Measurements from ENCODE around the gene OVOL1.

Gene OVOL1

DNA sequence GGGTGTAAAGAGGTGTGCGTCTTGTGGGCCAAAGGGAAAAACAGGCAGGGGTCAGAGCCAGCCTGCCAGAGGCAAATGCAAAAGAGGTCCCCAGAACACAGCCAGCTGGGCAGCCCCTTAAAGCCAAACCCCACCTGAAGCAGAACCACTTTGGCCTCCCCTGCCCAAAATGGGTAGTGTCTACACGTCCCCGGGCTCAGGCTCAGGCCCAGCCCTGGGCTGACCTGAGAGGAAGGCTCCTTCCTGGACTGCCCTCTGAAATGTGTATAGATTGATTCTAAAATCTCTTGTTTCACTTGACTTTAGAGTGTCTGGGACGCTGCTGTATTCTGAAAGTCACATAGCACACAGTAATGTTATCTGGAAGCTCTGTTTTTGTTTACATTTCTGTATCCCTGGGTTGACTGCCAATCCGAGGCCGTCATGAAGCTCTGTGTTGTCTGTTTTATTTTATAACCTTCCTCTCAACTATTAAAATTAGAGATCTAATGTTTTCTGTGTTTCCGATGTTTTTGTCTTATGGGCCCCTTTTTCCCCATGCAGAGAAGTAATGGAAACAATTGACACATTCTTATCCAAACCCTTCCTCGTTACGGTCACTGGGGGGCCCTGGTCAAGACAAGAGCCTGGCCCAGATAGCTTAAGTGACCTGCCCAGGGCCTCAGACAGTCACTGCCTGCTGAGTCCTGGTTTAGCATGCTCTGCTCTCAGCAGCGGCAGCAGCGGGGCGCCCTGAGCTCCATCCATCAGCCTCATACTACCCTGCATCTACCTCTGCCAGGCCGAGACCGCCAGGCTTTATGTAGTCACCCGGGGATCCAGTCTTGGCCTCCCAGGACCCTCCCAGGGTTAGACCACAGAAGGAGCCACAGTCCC, 10.1 kb downstream of the OVOL1 start:
- H3K27ac ChIP-seq, result no peak overlapping the region
- no peak for DNase-seq
- in situ Hi-C loops (cut with HindIII; ENCODE audit: low pct_ligation_motif_present, low sequenced_read_pairs), result no loop called here

DNA sequence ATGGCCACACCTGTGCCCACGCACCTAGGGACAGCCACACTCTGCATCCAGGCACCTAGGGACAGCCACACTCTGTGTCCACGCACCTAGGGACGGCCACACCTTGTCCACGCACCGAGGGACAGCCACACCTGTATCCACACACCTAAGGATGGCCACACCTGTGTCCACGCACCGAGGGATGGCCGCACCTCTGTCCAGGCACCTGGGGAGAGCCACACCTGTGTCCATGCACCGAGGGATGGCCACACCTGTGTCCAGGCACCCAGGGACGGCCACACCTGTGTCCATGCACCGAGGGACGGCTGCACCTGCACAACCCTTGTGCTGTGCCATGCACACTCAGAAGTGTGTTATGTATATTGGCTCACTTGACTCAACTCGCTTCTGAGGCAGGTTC, 10.8 kb downstream of the OVOL1 start:
- Histone ChIP-seq H3K27me3 (replicated peaks) (peaks cover 2% of the 10 kb centered on the region), H3K27ac (no peak overlapping the region), H3K36me3 (replicated peaks) (no peaks in the 10 kb centered on the region), H3K4me3 (ENCODE audit: low read depth, low read length) (no peak overlapping the region)
- in situ Hi-C loops (cut with HindIII; ENCODE audit: low pct_ligation_motif_present, low sequenced_read_pairs), result no loop called here
- DNase-seq, result no peak
- TF ChIP-seq CTCF (IDR thresholded peaks at IDR 0.05; ENCODE audit: low read depth, low read length, missing control alignments), result no peak

More for the DNA sequence above, 10.1 kb downstream of the OVOL1 start:
- no peak for TF ChIP-seq CTCF (IDR thresholded peaks at IDR 0.05; ENCODE audit: low read depth, low read length, missing control alignments)
- H3K4me3 ChIP-seq (ENCODE audit: low read depth, low read length), result no peak overlapping the region
- no peaks in the 10 kb centered on the region for H3K36me3 ChIP-seq (replicated peaks)
- peaks cover 2% of the 10 kb centered on the region for H3K27me3 ChIP-seq (replicated peaks)

DNA sequence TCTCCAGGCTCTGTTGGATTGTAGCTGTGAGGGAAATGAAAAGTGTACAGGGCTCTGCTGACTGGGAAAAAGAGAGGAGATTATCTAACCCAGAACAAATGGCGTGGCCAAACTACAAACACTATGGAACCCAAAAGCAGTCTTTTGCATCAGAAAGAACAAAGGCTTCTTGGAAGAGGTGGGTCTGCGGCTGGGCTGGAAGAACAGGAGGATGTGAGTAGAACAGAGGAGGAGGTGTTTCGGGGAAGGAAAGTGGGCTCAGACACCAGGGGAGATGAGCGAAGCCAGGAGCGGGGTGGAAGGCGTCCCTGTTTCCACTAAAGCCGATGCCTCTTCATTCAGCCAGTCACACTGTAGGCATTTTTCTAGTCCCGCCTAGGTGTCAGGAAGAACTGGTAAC, 12.0 kb downstream of the OVOL1 start:
- in situ Hi-C loops (cut with HindIII; ENCODE audit: low pct_ligation_motif_present, low sequenced_read_pairs), result no loop called here

DNA sequence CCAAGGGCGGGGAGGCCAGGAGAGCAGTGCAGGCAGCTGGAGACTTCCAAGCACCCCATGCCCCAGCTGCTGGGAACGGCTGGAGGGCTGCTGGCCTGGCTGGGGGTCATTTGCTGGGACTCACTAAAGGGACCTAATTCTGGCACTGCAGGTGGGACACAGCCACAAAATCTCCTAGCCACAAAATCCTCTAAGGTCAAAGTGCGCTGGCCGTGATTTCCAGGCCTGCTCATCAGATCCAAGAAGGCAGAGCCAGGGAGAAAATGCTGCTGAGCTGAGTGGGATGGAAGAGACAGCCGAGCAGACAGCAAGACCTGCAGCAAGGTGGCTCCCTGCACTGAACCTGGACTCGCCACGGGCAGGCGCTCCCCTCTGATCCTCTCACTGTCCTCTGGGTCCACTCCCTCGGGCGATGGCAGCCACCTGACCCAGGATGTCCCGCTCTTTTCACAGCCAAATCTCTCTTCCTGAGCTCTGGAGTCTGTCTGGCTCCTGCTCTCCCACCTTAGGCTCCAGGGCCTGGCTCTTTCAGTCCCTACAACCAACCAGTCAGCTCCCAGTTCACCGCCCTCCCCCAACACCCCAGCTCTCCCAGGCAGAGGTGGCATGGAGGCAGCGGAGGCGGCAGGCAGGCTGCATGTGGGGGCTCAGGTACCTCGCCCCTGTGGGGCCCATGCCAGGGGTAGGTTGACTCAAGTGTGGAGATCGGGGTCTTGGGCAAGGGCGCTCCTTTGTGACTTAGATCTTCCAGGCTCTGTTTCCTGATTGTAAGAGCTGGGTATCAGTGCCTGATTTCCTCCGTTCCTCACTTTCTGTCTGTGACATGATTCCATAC, 14.5 kb downstream of the OVOL1 start:
- no peak for TF ChIP-seq CTCF (IDR thresholded peaks at IDR 0.05; ENCODE audit: low read depth, low read length, missing control alignments)
- Histone ChIP-seq H3K27ac (no peak overlapping the region), H3K4me3 (ENCODE audit: low read depth, low read length) (no peak overlapping the region), H3K27me3 (replicated peaks) (peaks cover 13% of the 10 kb centered on the region), H3K36me3 (replicated peaks) (no peaks in the 10 kb centered on the region)
- in situ Hi-C loops (cut with HindIII; ENCODE audit: low pct_ligation_motif_present, low sequenced_read_pairs), result no loop called here
- no peak for DNase-seq

More for the DNA sequence above, 12.0 kb downstream of the OVOL1 start:
- H3K4me3 ChIP-seq (ENCODE audit: low read depth, low read length), result no peak overlapping the region
- peaks cover 9% of the 10 kb centered on the region for H3K27me3 ChIP-seq (replicated peaks)
- no peaks in the 10 kb centered on the region for H3K36me3 ChIP-seq (replicated peaks)
- no peak overlapping the region for H3K27ac ChIP-seq
- DNase-seq, result no peak
- no peak for TF ChIP-seq CTCF (IDR thresholded peaks at IDR 0.05; ENCODE audit: low read depth, low read length, missing control alignments)

DNA sequence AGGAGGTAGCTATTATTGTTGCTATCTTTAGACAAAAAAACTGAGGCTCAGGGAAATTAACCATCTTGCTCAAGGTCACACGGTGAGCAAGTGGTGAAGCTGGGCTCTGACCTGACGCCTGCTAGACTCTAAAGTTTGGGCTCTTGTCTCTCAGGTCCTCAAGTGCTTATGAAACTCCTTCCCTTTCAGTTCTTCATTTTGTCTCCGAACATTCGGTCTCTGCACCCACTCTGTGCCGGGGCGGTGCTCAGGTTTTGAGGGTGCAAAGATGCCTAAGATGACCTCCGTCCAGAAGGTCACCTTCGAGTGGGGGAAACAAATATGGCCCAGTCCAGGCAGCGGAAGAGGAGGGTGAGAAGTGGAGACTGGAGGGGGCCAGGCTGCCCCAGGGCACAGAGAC, 16.0 kb downstream of the OVOL1 start:
- no peak for TF ChIP-seq CTCF (IDR thresholded peaks at IDR 0.05; ENCODE audit: low read depth, low read length, missing control alignments)
- Histone ChIP-seq H3K36me3 (replicated peaks) (no peaks in the 10 kb centered on the region), H3K4me3 (ENCODE audit: low read depth, low read length) (no peak overlapping the region), H3K27me3 (replicated peaks) (peaks cover 13% of the 10 kb centered on the region), H3K27ac (no peak overlapping the region)
- no peak for DNase-seq
- in situ Hi-C loops (cut with HindIII; ENCODE audit: low pct_ligation_motif_present, low sequenced_read_pairs), result no loop called here

All from brain microvascular endothelial cell (primary cell).